ENCODE measurements around the gene TMEM253. TPM values are rescaled to one million over a fixed set of nuclear protein-coding genes. Genes with fewer than 3 reads are reported as not detected.

The TMEM253 gene
- total and polyA plus RNA-seq, 9 of the 15 experiments (the other 6 are each of a cell fraction or from before 2014, with no cell fraction given): 0.11 to 0.61 (median 0.26) TPM; not detected in 3

DNA sequence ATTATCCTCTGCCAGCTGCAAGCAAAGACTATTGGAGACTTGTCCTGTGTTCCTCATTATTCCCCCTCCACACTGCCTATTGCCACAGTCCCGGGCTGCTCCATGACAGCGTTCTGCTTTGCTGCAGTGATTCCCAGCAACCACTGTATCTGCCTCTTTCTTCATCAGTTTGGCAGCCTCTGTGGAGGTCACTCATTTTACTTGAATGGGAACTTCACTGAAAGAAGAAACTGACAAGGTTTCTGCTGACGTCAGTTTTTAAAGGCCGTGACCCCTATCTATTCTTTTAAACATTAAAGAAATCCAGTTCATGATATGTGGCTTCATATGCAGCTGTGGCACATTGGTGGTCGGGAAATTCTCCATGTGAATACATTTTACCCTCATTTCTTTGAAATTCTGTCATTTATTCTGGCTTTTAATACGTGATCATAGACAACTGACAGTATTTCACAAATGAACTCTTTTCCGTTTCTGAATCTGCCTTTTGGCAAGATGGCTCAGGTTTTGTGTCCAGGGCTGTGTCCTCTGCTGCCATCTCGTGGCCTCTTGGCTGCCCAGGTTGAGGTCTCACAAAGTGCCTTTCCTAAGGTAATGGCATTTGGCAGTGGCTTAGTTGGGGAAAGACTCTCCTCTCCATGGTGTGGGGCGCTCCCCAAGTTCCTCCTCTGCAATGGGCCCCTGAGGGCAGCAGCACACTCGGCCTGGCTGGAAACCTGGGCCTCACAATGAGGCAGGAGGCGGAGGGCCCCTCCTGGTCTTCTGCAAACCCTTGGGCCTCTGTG is 5.8 kb downstream of the TMEM253 start (continued):
- TF ChIP-seq, protein P1, sequence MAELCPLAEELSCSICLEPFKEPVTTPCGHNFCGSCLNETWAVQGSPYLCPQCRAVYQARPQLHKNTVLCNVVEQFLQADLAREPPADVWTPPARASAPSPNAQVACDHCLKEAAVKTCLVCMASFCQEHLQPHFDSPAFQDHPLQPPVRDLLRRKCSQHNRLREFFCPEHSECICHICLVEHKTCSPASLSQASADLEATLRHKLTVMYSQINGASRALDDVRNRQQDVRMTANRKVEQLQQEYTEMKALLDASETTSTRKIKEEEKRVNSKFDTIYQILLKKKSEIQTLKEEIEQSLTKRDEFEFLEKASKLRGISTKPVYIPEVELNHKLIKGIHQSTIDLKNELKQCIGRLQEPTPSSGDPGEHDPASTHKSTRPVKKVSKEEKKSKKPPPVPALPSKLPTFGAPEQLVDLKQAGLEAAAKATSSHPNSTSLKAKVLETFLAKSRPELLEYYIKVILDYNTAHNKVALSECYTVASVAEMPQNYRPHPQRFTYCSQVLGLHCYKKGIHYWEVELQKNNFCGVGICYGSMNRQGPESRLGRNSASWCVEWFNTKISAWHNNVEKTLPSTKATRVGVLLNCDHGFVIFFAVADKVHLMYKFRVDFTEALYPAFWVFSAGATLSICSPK (IDR thresholded peaks at IDR 0.05; ENCODE audit: borderline replicate concordance): no peak
- TF ChIP-seq GTF2F1 (IDR thresholded peaks at IDR 0.05; ENCODE audit: low read depth, low read length) (no peak), DMBX1 (CRISPR knock-in tag; IDR thresholded peaks at IDR 0.05; ENCODE audit: borderline replicate concordance) (0 out of 2 replicates have a peak, but pooled peaks have one; percentile 29), ATF7 (IDR thresholded peaks at IDR 0.05) (peak; percentile 20; the same call in 1 of the 2 replicates), RBFOX2 (IDR thresholded peaks at IDR 0.05; ENCODE audit: low read depth, low read length) (peak; percentile 36; the same call in 1 of the 2 replicates), ATF1 (CRISPR knock-in tag; IDR thresholded peaks at IDR 0.05) (no peak), ATF1 (tag; IDR thresholded peaks at IDR 0.05) (peak; percentile 43), ZNF766 (CRISPR knock-in tag; conservative IDR thresholded peaks at IDR 0.05) (peak; percentile 63), RAD21 (CRISPR knock-in tag; conservative IDR thresholded peaks at IDR 0.05 in 1 of 2, IDR thresholded peaks at IDR 0.05 in 1 of 2) (peak; percentile 67 to 73), ZNF316 (IDR thresholded peaks at IDR 0.05) (peak; percentile 91), KDM1A (IDR thresholded peaks at IDR 0.05) (0 out of 4 replicates have a peak, but pooled peaks of 1 of the 2 experiments have one; percentile 15), RB1 (IDR thresholded peaks at IDR 0.05; ENCODE audit: low read depth) (peak; percentile 34; the same call in 1 of the 2 replicates), ZFX (CRISPR knock-in tag; IDR thresholded peaks at IDR 0.05) (peak; percentile 35; the same call in 1 of the 2 replicates), MAFK (IDR thresholded peaks at IDR 0.05; ENCODE audit: low read length) (peak; percentile 66), ZKSCAN8 (CRISPR knock-in tag; IDR thresholded peaks at IDR 0.05) (0 out of 2 replicates have a peak, but pooled peaks have one; percentile 25), MAFF (IDR thresholded peaks at IDR 0.05; ENCODE audit: low read length) (peak; percentile 58), PYGO2 (tag; IDR thresholded peaks at IDR 0.05) (0 out of 2 replicates have a peak, but pooled peaks have one; percentile 49), KDM4B (IDR thresholded peaks at IDR 0.05; ENCODE audit: borderline replicate concordance in 2 of 2, low read depth in 1 of 2) (0 out of 4 replicates have a peak, but pooled peaks of 1 of the 2 experiments have one; percentile 8), KLF6 (CRISPR knock-in tag; IDR thresholded peaks at IDR 0.05; ENCODE audit: borderline replicate concordance) (peak; percentile 51; the same call in 1 of the 2 replicates)
- TF ChIP-seq, protein P2, sequence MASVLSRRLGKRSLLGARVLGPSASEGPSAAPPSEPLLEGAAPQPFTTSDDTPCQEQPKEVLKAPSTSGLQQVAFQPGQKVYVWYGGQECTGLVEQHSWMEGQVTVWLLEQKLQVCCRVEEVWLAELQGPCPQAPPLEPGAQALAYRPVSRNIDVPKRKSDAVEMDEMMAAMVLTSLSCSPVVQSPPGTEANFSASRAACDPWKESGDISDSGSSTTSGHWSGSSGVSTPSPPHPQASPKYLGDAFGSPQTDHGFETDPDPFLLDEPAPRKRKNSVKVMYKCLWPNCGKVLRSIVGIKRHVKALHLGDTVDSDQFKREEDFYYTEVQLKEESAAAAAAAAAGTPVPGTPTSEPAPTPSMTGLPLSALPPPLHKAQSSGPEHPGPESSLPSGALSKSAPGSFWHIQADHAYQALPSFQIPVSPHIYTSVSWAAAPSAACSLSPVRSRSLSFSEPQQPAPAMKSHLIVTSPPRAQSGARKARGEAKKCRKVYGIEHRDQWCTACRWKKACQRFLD (CRISPR knock-in tag; IDR thresholded peaks at IDR 0.05): peak; percentile 74; the same call in 1 of the 2 replicates
- TF ChIP-seq, protein P3, sequence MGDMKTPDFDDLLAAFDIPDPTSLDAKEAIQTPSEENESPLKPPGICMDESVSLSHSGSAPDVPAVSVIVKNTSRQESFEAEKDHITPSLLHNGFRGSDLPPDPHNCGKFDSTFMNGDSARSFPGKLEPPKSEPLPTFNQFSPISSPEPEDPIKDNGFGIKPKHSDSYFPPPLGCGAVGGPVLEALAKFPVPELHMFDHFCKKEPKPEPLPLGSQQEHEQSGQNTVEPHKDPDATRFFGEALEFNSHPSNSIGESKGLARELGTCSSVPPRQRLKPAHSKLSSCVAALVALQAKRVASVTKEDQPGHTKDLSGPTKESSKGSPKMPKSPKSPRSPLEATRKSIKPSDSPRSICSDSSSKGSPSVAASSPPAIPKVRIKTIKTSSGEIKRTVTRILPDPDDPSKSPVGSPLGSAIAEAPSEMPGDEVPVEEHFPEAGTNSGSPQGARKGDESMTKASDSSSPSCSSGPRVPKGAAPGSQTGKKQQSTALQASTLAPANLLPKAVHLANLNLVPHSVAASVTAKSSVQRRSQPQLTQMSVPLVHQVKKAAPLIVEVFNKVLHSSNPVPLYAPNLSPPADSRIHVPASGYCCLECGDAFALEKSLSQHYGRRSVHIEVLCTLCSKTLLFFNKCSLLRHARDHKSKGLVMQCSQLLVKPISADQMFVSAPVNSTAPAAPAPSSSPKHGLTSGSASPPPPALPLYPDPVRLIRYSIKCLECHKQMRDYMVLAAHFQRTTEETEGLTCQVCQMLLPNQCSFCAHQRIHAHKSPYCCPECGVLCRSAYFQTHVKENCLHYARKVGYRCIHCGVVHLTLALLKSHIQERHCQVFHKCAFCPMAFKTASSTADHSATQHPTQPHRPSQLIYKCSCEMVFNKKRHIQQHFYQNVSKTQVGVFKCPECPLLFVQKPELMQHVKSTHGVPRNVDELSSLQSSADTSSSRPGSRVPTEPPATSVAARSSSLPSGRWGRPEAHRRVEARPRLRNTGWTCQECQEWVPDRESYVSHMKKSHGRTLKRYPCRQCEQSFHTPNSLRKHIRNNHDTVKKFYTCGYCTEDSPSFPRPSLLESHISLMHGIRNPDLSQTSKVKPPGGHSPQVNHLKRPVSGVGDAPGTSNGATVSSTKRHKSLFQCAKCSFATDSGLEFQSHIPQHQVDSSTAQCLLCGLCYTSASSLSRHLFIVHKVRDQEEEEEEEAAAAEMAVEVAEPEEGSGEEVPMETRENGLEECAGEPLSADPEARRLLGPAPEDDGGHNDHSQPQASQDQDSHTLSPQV (IDR thresholded peaks at IDR 0.05): peak; percentile 87

Measured in K562 (cell line).